Measurements from ENCODE around the gene KAT8.

The KAT8 gene

DNA sequence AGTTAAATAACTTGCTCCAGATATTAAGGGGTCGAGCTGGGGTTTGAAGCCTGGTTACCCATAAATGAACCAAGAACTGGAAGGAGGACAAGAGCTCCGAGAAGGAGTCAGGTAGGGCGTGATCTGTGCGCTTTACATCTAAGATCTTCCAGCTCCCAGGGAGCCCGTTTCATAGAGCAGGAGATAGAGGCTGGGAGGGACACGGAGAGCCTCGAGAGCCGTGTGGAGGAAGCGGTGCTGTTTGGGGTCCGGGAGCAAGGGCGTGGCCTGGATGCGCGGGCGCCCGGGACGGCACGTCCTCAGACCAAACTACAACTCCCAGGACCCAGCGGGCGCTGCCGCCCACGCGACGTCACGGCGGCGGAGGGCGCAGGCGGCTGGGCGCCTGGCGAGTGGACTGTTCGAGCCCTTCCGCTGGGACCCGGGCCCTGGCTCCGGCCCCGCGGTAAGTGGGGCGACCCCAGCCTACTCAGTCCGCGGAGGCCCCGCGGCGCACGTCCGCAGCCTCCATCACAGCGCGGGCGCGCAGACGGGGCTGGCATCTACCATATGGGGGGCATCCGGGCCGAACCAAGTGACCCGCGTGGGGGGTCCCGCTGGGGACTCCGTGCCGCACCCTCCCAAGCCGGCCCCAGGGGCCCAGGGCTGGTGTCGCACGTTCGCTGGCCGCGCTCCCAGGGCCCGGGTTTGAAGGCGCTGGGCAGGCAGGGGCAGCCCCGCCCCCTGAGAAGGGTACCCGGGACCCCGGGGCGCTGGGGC is 9.2 kb upstream of the KAT8 start, which contains the start of gene BCKDK (continued):
- TF ChIP-seq, protein P1, sequence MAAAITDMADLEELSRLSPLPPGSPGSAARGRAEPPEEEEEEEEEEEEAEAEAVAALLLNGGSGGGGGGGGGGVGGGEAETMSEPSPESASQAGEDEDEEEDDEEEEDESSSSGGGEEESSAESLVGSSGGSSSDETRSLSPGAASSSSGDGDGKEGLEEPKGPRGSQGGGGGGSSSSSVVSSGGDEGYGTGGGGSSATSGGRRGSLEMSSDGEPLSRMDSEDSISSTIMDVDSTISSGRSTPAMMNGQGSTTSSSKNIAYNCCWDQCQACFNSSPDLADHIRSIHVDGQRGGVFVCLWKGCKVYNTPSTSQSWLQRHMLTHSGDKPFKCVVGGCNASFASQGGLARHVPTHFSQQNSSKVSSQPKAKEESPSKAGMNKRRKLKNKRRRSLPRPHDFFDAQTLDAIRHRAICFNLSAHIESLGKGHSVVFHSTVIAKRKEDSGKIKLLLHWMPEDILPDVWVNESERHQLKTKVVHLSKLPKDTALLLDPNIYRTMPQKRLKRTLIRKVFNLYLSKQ (tag by site-specific recombination; IDR thresholded peaks at IDR 0.05; ENCODE audit: borderline replicate concordance): no peak
- TF ChIP-seq ZBTB48 (tag by site-specific recombination; IDR thresholded peaks at IDR 0.05) (0 out of 2 replicates have a peak, but pooled peaks have one; percentile 41), ZNF449 (tag by site-specific recombination; IDR thresholded peaks at IDR 0.05) (peak; percentile 90), EGR2 (tag by site-specific recombination; IDR thresholded peaks at IDR 0.05; ENCODE audit: low read depth) (peak; percentile 77), ZNF335 (tag by site-specific recombination; conservative IDR thresholded peaks at IDR 0.05) (peak; percentile 87), ZNF423 (tag by site-specific recombination; IDR thresholded peaks at IDR 0.05) (no peak), ZNF610 (tag by site-specific recombination; IDR thresholded peaks at IDR 0.05; ENCODE audit: borderline replicate concordance) (no peak), KLF9 (tag by site-specific recombination; IDR thresholded peaks at IDR 0.05; ENCODE audit: low read depth) (peak; percentile 68), ZBTB17 (tag by site-specific recombination; IDR thresholded peaks at IDR 0.05) (peak; percentile 81), PRDM2 (tag by site-specific recombination; IDR thresholded peaks at IDR 0.05; ENCODE audit: borderline replicate concordance) (no peak), PBX3 (CRISPR knock-in tag; IDR thresholded peaks at IDR 0.05) (peak; percentile 59; the same call in 1 of the 2 replicates), ZXDB (tag by site-specific recombination; IDR thresholded peaks at IDR 0.05) (peak; percentile 53; the same call in 1 of the 2 replicates), ZNF561 (tag by site-specific recombination; IDR thresholded peaks at IDR 0.05; ENCODE audit: borderline replicate concordance) (peak; percentile 83; the same call in 1 of the 2 replicates), ZNF354C (tag by site-specific recombination; IDR thresholded peaks at IDR 0.05; ENCODE audit: borderline replicate concordance, low read depth) (no peak), ZSCAN30 (tag by site-specific recombination; IDR thresholded peaks at IDR 0.05) (peak; percentile 73; the same call in 1 of the 2 replicates), MEIS1 (CRISPR knock-in tag; IDR thresholded peaks at IDR 0.05; ENCODE audit: borderline replicate concordance) (no peak), ZNF76 (tag by site-specific recombination; IDR thresholded peaks at IDR 0.05; ENCODE audit: borderline replicate concordance, low read depth) (peak; percentile 90), ZNF37A (tag by site-specific recombination; IDR thresholded peaks at IDR 0.05) (0 out of 2 replicates have a peak, but pooled peaks have one; percentile 2), ZNF114 (tag by site-specific recombination; IDR thresholded peaks at IDR 0.05) (no peak), ZNF580 (tag by site-specific recombination; IDR thresholded peaks at IDR 0.05) (no peak), ZNF621 (tag by site-specific recombination; IDR thresholded peaks at IDR 0.05) (no peak), ZNF501 (tag by site-specific recombination; IDR thresholded peaks at IDR 0.05) (no peak)
- TF ChIP-seq, protein P2, sequence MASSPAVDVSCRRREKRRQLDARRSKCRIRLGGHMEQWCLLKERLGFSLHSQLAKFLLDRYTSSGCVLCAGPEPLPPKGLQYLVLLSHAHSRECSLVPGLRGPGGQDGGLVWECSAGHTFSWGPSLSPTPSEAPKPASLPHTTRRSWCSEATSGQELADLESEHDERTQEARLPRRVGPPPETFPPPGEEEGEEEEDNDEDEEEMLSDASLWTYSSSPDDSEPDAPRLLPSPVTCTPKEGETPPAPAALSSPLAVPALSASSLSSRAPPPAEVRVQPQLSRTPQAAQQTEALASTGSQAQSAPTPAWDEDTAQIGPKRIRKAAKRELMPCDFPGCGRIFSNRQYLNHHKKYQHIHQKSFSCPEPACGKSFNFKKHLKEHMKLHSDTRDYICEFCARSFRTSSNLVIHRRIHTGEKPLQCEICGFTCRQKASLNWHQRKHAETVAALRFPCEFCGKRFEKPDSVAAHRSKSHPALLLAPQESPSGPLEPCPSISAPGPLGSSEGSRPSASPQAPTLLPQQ (tag by site-specific recombination; IDR thresholded peaks at IDR 0.05): 0 out of 2 replicates have a peak, but pooled peaks have one; percentile 63
- TF ChIP-seq, protein P3, sequence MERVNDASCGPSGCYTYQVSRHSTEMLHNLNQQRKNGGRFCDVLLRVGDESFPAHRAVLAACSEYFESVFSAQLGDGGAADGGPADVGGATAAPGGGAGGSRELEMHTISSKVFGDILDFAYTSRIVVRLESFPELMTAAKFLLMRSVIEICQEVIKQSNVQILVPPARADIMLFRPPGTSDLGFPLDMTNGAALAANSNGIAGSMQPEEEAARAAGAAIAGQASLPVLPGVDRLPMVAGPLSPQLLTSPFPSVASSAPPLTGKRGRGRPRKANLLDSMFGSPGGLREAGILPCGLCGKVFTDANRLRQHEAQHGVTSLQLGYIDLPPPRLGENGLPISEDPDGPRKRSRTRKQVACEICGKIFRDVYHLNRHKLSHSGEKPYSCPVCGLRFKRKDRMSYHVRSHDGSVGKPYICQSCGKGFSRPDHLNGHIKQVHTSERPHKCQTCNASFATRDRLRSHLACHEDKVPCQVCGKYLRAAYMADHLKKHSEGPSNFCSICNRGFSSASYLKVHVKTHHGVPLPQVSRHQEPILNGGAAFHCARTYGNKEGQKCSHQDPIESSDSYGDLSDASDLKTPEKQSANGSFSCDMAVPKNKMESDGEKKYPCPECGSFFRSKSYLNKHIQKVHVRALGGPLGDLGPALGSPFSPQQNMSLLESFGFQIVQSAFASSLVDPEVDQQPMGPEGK (tag by site-specific recombination; IDR thresholded peaks at IDR 0.05): peak; percentile 53

Measured in HEK293 (cell line).